HG03097 (cell line): ENCODE data around the gene TOX2.

Experiments
- ATAC-seq: cut with Tn5 transposase; IDR thresholded peaks from one replicate; pipeline ENCODE4 v1.9.1; 2021; ENCODE audit not compliant: unreplicated experiment, low FRiP score

Gene TOX2

DNA sequence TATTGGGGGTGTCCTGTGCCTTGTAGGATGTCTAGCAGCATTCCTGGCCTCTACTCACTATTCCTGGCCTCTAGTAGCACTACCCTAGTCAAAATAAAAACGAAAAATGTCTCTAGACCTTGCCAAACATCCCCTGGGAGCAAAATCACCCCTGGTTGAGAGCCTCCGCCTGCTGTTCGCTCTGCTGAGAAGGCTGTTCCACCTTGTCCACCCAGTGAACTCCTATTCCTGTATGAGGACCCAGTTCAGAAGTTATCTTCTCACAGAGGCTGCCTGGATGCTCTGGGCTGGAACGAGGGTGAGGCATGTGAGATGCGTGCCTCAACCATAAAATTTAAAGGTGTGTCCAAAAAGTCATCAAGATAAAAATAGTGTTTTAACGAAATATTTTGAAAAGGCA is 101.9 kb downstream of the TOX2 start:
- no peak for ATAC-seq

- ATAC-seq: no peak
Observed at GRCh38 chr20:44017211-44017610, 102.6 kb downstream of the TOX2 start.

GRCh38 chr20:44017905-44018258 is 103.2 kb downstream of the TOX2 start:
- ATAC-seq: no peak

- ATAC-seq: no peak
Observed at GRCh38 chr20:44018259-44018941, 103.7 kb downstream of the TOX2 start.

- no peak for ATAC-seq
Observed at GRCh38 chr20:44018942-44019637, 104.4 kb downstream of the TOX2 start.

- no peak for ATAC-seq
Observed at GRCh38 chr20:44019638-44020335, 105.1 kb downstream of the TOX2 start.

DNA sequence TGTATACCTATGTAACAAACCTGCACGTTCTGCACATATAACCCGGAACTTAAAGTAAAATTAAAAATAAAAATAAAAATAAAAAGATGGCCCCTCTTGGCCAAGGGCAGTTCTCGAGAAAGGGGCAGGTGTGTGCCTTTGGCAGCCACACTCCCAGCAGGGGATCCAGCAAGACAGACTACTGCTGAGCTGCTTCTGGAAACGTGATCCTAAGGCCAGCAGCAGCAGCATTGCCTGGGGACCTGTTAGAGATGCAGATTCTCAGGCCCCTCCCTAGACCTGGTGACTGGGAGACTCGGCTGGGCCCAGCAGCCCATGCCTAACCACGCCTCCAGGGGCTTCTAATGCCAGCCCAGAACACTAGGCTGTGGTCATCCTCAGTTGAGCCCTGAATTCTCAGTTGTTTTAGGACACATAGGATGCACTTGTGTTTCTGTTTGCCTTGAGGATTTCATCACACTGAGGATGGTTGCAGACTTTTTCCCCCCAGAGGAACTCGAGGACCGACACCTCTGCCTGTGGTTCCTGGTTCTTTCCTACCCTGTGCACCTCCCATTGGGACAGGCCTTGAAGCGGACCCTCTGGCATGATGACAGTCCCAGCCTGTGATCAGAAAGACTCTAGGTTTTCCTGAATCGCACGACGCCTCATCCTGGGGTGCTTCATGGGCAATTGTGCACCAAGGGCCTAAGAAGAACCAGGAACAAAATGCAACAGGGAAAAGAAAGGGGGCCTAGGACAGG is 105.9 kb downstream of the TOX2 start:
- ATAC-seq: no peak

DNA sequence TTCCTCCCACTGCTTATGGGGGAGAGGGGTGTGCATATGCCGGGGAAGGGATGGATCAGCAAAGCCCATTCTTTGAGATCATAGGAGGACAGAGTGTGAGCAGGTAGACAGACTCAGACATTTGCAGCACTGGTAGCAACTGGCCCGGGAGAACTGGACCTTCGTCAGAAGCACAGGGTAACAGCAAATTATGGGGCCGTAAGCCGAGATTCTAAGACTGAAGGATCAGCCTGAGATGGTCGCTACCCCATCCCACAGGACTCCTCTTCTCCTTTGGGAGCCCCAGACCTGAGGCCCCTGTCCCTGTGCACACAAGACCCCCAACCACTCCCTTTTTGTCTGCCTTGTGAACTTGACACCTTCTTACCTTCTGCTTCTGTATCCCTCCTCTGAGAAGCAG is 106.5 kb downstream of the TOX2 start:
- ATAC-seq: no peak

DNA sequence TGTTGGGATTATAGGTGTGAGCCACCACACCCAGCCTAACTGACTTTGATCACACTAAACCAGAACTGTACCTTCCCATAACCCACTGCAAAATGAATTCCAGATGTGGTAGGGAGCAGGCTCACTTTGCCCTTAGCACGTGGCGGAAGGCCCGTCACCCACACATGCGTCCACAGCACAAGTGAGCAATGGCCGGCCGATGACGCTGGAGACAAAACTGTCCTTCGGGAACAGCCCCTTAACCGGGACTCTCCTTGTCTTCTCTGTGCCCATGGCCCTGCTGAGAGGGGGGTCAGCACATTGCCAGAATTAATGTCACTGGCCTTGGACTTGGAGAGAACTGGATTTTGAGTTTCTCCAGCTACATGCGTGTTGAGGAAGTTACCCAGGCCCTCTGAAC is 107.2 kb downstream of the TOX2 start:
- no peak for ATAC-seq

GRCh38 chr20:44022464-44022863 is 107.8 kb downstream of the TOX2 start:
- ATAC-seq: no peak

GRCh38 chr20:44023515-44024371 is 109.1 kb downstream of the TOX2 start:
- no peak for ATAC-seq

DNA sequence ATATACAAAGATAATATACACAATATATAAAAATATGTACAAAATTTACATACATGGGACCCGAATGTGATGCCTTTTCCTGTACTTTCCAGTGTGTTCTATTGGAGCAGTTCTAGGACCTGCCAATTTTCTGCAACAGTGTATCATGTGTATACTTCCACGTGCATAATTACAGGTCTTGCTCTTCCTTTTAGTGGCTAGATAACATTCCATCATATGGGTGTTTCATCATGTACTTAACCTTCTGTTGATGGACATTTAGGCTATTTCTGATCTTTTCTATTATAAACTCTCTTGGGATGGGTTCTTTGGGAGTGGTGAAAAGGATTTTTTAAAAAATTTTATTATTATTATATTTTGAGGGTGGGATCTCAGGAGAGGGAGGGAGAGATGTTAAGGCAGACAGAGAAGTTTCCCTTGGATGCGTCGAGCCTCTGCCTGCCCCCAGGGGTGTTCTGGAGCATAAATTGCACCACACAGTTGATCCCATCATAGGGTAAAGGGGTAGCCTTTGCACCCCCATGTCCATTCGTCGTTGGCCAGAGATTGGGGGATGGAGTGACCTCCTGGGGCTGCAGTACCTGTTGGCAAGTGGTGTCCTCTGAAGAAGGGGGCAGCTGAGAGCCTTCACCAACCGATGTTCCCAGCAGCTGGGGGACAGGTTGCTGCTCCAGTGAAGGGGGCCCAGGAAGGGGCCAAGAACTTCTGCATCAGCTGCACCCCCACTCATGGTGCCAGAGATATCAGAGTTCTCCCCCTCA is 110.3 kb downstream of the TOX2 start:
- no peak for ATAC-seq

DNA sequence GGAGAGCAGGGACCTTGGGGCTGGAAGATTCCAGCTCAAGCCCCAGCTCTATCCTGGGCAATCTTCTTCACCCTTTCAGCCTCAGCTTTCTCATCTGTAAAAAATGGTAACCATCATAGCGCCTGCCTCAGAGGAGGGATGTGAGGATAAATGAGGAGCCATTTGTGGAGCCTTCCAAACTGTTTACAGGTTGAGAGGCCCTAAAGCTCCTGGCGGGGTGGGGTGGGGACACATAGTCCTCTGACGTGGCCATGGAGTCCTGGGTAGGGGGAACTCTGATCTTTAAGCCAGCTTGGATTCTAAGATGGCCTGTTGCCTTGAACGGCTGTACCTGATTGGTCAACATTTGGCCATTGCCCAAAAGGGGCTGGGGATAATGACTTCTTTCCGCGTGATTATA is 111.1 kb downstream of the TOX2 start:
- no peak for ATAC-seq

GRCh38 chr20:44026647-44027342 is 112.1 kb downstream of the TOX2 start:
- ATAC-seq: no peak

- ATAC-seq: no peak
Observed at GRCh38 chr20:44027343-44028002, 112.8 kb downstream of the TOX2 start.

DNA sequence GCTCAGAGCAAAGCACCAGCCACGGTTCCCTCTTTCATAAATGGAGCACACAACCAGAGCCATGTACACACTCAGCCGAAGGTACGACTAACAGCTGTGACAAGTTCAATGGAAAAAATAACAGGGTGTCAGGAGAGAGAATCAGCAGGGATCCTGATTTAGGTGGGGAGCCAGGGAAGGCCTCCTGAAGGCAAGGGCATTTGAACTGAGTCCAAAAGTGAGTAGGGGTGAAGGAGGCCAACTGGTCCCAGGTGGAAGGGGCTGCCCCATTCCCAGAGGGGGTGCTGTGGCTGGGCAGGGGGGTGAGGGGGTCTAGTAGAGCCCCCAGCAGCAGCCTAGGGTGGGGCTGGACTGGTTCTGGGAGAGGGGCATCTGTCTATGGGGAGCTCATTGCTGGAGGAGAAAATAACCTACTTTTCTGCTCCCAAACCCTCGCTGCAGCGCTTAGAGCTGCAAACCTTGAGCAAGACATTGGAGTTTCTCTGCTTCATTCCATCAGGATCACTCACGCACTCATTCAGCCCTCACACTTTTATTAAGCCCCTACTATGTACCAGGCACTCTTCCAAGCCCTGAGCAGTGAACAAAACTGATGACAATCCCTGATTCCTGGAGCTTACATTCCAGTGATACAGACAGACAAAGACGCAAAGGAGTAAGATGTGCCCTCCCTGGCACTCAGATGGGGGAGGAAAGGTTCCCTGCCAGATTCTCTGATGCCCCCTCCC is 113.5 kb downstream of the TOX2 start:
- ATAC-seq: no peak

GRCh38 chr20:44028868-44029847 is 114.5 kb downstream of the TOX2 start:
- peak; percentile 79 for ATAC-seq
